GM13976 (cell line): ENCODE results near the gene SLFN12.

Source experiments
- DNase-seq: peaks from one replicate; pipeline ENCODE4 v3.0.0; 2012; ENCODE audit warnings: low spot score
- in situ Hi-C: fragments of 300-500 bp; cut with MboI; formaldehyde crosslinking; loops from one replicate; pipeline ENCODE4 v1.12.0; 2022; ENCODE audit warnings: low sequenced_read_pairs, mixed read lengths, inconsistent platforms; ENCODE audit not compliant: unreplicated experiment
- TF ChIP-seq, protein P1 (sequence below): IDR thresholded peaks from 2 replicates; pipeline ENCODE4 v1.5.1; 2012; ENCODE audit warnings: borderline replicate concordance, mild to moderate bottlenecking; ENCODE audit not compliant: insufficient read depth; ENCODE audit errors: extremely low read depth, missing control alignments, control extremely low read depth

Gene SLFN12

GRCh38 chr17:35432176-35433074 lies at the start of gene SLFN12:
Gene SLFN12, minus strand, starts transcription at chr17:35432500. Its CDS starts 9,472 bp downstream, at chr17:35423028.
- TF ChIP-seq, protein P1, sequence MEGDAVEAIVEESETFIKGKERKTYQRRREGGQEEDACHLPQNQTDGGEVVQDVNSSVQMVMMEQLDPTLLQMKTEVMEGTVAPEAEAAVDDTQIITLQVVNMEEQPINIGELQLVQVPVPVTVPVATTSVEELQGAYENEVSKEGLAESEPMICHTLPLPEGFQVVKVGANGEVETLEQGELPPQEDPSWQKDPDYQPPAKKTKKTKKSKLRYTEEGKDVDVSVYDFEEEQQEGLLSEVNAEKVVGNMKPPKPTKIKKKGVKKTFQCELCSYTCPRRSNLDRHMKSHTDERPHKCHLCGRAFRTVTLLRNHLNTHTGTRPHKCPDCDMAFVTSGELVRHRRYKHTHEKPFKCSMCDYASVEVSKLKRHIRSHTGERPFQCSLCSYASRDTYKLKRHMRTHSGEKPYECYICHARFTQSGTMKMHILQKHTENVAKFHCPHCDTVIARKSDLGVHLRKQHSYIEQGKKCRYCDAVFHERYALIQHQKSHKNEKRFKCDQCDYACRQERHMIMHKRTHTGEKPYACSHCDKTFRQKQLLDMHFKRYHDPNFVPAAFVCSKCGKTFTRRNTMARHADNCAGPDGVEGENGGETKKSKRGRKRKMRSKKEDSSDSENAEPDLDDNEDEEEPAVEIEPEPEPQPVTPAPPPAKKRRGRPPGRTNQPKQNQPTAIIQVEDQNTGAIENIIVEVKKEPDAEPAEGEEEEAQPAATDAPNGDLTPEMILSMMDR = no peak
- DNase-seq = peak; percentile 75
- in situ Hi-C loops = no loop called here

- no peak for DNase-seq
- in situ Hi-C loops = no loop called here
- TF ChIP-seq, protein P1 = no peak
These were observed 47.0 kb upstream of the SLFN12 start for GRCh38 chr17:35479271-35479670.

DNA sequence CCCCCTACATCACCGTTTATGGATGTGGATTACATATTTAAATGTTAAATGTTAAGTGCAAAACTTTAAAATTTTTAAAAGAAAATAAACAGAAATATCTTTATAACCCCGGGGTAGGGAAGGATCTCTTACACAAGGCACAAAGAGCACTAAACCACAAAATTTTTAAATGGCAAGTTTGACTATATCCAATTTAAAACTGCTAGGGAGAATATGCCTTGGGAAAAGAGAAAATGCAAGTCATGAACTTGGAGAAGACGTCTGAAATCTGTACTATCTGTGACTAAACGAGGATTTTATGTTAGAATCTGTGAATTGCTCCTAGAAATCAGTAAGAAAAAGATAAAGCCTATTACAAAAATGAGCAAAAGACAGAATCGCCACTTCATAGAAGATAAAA lies 44.9 kb upstream of the SLFN12 start:
- no peak for DNase-seq

DNA sequence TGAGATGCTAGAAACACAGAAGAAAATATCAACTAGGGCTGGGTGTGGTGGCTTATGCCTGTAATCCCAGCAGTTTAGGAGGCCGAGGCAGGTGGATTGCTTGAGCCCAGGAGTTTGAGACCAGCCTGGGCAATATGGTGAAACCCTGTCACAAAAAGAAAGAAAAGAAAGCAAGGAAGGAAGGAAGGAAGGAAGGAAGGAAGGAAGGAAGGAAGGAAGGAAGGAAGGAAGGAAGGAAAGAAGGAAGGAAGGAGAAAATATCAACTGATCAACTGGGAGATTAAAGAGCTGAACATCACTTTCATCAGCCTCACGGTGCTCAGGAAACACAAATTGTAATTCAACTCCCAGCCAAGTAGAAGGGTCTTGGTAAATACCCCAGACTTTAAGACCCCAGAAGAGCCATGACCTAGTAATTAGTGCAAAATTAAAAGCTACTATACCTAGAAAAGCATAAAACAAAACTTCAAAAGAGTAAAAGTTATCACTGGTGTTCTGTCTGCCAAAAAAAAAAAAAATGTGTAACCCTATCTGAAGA lies 44.1 kb upstream of the SLFN12 start:
- TF ChIP-seq, protein P1 = no peak
- DNase-seq = no peak
- in situ Hi-C loops = no loop called here

More for the DNA sequence above, 44.9 kb upstream of the SLFN12 start:
- TF ChIP-seq, protein P1 = no peak
- in situ Hi-C loops = no loop called here

DNA sequence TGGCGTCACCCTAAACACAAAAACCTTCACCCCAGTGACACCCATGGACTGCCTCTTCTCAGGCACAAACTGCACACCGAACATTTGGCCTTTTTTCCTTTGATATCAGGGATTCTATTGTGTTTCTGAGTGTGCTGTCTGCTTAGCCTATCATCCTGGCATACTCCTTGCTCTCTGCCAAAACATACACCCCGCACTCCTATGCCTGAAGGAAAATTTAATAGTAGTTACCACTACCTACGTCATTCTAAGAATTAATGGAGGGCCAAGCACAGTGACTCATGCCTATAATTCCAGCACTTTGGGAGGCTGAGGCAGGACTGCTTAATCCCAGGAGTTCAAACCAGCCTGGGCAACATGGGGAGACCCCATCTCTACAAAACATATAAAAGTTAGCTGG lies 36.2 kb upstream of the SLFN12 start:
- no peak for DNase-seq
- in situ Hi-C loops = no loop called here
- TF ChIP-seq, protein P1 = no peak

DNA sequence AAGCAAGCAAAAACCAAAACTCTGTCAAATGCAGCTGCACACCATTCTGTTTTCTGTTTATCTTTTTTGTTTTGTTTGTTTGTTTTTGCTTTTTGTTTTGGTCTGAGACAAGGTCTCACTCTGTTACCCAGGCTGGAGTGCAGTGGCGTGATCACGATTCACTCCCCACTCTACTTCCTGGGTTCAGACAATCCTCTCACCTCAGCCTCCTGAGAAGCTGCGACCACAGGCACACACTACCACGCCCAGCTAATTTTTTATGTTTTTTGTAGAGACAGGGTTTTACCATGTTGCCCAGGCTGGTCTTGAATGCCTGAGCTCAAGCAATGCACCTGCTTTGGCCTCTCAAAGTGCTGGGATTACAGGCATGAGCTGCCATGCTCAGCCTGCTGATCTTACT lies 35.5 kb upstream of the SLFN12 start:
- TF ChIP-seq, protein P1 = no peak
- DNase-seq = no peak
- in situ Hi-C loops = no loop called here
